Measurements from ENCODE around the gene OCA2.

DNA sequence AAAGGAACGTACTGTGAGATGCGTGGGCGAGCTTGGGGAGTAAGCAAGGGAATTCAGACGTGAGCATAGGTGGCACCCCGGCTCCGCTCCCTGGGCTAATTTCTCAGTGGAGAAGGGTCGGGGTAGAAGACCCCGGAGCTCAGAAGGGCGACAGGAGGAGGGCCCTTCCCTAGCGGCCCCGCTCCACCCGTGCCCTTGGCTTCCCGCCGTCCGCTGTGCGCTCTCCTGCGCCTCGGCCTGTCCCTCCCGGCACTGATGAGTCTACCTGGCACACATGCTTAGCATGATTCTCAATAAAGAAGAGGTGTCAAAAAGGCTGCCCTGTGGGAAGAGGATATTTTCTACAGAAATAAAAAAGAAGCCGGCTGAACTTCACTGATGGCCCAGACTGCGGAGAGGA, 292.7 kb downstream of the OCA2 start:
- TF ChIP-seq, protein P1, sequence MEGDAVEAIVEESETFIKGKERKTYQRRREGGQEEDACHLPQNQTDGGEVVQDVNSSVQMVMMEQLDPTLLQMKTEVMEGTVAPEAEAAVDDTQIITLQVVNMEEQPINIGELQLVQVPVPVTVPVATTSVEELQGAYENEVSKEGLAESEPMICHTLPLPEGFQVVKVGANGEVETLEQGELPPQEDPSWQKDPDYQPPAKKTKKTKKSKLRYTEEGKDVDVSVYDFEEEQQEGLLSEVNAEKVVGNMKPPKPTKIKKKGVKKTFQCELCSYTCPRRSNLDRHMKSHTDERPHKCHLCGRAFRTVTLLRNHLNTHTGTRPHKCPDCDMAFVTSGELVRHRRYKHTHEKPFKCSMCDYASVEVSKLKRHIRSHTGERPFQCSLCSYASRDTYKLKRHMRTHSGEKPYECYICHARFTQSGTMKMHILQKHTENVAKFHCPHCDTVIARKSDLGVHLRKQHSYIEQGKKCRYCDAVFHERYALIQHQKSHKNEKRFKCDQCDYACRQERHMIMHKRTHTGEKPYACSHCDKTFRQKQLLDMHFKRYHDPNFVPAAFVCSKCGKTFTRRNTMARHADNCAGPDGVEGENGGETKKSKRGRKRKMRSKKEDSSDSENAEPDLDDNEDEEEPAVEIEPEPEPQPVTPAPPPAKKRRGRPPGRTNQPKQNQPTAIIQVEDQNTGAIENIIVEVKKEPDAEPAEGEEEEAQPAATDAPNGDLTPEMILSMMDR (IDR thresholded peaks at IDR 0.05) = no peak
- no peak for TF ChIP-seq EP300 (IDR thresholded peaks at IDR 0.05)
